GM12801 (cell line): ENCODE data around the gene SGMS1.

Source experiments
- TF ChIP-seq, protein P1 (sequence below): IDR thresholded peaks from one replicate; pipeline ENCODE4 v1.5.1; 2011; ENCODE audit warnings: control low read depth; ENCODE audit not compliant: insufficient read length; ENCODE audit errors: extremely low read depth

Gene SGMS1

DNA sequence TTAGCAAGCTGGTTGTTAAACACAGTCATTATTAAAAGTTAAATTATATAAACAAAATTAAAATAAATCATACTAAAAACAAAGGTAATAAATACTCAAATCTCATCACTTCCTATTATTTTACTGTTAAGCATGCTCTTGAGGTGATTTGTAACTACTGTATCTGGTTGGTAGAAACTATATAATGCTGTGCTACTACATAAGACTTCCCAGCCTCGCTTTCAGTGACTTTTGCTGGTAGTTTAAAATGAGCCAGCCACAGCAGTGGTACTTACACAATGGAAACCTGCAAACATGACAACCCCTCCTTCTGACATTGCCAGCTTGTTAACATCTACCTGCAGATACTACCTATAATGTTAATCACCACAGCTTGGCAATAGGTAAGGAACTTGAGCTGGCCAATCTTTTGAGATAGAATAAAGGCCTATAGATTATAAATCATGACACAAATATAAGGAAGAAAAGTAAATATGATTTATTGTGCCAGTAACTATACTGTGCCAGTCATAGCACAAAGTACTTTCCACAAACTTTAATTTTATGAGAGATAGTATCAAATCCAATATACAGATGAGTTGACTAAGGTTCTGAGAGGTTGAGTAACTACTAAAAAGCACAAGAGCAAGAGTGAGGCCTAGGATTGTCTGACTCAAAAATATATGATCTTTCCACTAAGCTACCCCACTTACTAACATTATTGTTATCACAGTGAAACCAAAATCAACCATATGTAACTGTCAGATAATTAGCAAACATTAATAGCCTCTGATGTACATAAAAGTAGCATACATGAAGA, 191.3 kb downstream of the SGMS1 start:
- TF ChIP-seq, protein P1, sequence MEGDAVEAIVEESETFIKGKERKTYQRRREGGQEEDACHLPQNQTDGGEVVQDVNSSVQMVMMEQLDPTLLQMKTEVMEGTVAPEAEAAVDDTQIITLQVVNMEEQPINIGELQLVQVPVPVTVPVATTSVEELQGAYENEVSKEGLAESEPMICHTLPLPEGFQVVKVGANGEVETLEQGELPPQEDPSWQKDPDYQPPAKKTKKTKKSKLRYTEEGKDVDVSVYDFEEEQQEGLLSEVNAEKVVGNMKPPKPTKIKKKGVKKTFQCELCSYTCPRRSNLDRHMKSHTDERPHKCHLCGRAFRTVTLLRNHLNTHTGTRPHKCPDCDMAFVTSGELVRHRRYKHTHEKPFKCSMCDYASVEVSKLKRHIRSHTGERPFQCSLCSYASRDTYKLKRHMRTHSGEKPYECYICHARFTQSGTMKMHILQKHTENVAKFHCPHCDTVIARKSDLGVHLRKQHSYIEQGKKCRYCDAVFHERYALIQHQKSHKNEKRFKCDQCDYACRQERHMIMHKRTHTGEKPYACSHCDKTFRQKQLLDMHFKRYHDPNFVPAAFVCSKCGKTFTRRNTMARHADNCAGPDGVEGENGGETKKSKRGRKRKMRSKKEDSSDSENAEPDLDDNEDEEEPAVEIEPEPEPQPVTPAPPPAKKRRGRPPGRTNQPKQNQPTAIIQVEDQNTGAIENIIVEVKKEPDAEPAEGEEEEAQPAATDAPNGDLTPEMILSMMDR, result no peak

DNA sequence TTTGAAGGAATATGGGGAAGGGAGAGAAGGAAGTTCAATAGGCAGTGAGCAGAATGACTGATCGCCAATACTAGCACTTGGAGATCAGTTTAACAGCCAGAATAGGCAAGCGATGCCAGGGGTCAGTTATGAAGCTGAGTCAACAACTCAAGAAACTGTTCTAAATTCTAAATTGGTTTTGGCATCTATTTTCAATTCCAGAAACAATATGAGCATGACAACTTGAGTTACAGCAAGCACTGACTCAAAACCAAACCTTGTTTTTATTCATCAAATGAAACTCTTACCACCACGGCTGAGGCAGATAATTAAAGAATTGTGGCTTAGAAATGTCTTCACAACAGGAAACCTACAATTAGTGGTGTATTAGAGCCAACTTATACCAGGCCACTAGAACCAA, 192.0 kb downstream of the SGMS1 start:
- TF ChIP-seq, protein P1, result no peak

DNA sequence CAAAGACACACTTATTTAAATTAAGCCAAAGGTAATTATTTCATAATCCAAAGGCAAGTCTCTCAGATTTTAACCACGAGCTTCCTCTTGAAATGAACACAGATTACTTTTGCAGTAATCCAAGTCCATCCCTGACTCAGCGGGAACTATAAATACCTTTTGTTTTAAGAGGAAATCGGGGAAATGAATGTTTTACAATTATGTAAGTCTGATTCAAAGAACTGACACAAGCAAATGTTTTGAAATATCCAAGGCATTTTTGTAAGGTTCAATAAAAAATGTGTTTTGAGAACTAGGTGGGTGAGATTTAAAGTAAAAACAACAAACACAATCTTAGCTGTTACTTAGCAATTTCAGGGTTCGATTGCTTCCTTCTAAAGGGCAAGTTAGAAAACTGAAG, 192.6 kb downstream of the SGMS1 start:
- TF ChIP-seq, protein P1, result no peak

DNA sequence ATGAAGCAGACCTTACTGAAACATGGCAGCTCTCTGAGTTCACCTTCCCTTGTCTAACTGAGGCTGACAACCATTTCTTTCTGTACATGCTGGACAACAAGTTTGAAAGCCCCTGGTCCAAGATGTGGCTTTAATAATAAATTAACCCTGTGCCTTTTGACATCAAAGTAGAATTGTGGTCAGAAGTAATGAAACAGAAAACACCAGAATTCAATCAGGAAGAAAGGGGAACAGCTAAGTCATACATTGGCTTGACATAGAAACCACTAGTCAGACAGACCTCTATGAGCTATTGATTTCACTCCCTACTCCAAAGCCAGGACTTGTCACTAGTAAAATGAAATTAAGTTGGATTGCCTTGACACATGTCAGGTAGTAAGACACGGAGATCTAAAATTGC, 197.3 kb downstream of the SGMS1 start:
- TF ChIP-seq, protein P1, result no peak

DNA sequence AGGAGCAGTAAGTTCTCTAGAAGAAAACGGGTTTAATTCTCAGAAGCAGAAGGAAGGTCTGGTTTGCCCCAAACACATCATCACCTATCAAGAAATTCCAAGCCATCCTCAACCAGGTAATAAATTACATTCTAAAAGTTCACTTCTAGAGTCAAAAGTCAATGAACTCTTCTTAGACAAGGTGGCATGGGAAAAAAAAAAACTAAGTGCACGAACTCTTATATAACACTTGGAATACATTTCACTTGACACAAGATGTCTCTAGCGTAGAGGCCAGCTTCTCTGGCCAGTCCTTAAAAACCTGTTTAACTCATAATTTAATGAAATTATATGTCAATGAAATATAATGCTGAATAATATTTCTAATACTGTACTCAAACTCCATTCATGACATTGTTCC, 200.3 kb downstream of the SGMS1 start:
- TF ChIP-seq, protein P1, result no peak

GRCh38 chr10:50422259-50422658, 201.5 kb downstream of the SGMS1 start:
- TF ChIP-seq, protein P1, result no peak

- TF ChIP-seq, protein P1, result peak; percentile 25
These were observed 202.6 kb downstream of the SGMS1 start for GRCh38 chr10:50421026-50421719.
